ENCODE results near the gene CD8B.
"Not testable (repeated sequence)": the region's sequence is repeated elsewhere in the genome, so short reads cannot be mapped to it uniquely, and the experiment has no call there.

CD8B gene

DNA sequence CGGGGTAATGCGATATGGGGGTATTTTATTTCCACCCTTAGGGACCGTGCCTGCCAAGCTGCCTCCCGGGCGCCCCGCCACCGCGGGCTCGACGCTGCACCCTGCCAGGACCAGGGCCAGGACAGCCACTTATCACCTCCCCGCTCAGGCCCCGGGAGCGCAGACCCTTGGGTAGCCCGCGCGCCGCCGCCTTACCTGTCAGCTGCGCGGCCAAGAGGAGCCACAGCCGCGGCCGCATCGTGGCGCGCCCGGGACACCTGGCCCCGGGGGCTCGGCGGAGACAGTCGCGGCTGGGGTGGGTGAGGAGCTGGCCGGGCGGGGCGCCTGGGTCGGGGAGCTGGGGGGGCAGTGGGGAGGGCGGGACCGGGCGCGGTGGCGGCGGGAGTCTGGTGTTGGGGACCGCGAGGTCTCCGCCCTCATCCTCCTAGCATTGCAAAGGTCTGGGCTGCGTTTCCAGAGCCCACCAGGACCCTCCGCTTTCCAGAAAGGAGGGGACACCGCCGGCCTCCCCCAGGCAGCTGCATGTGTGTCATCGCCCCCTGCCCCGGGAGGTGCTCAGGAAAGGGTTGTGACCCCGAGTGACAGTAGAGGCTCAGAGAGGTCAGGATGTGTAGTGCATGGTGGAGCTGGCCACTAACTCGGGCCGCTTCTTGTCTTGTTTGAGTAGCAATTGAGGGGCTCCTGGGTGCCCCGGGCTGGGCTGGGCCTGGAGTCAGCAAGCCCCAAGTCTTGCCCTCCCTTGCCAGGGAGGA is at the start of gene CD8B:
CD8B (minus strand) TSS at position 259 of the 752 bp plus-strand sequence; CDS start at position 238, 21 bp downstream.
- not testable (repeated sequence) for DNase-seq

DNA sequence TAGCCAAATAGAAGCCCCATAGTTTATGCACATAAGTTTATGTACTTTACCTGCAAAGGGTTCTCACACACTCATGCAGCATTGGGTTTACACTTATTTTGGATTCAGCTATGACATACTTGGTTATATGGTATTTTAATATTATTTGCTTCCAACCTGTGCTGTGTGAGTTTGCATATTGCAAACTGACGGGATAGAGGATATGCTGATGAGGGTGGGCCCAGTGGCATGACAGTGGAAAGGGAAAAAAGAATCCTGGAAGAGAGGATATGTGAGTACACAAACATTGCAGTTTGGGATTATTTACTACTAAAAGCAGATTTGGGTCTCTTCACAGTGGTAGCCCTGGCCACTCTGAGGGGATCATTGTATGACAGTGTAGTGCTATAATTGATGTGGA is 44.2 kb upstream of the CD8B start:
- not testable (repeated sequence) for DNase-seq

DNA sequence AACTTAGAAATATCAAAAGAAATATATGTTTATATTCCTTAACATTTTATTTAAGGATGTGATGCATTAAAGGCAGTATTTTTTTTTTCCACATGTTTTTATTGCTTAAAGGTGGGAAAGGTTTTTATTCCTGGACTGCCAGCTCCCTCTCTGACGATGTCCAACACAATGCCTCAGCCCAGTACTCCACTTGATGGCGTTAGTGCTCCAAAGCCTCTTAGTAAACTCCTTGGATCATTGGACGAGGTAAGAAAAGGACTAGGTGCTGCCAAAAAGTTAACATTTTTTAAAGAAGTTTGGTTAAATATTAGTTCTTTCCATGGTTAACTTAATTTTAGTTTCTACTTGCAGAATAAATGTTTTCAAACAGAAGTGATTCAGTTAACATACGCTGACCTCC is 39.0 kb upstream of the CD8B start:
- DNase-seq = not testable (repeated sequence)

DNA sequence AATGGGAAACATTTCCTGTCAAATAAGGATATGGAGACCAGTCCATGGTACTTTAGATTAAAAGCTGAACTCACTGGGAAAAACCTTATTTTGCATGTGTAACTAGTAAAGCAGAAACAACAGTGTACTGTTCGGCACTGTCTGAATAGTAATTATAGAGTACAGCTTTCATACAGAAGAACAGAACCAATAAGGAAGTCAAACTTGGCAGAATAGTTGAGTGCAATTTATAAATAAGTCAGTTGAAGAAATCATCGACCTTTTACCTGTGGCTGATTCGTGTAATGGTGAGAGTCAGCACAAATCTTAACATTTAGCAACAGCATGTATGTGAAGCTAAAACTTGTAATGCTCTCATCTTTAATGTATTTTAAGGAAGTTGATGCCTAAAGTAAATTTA is 24.3 kb upstream of the CD8B start:
- DNase-seq = not testable (repeated sequence)

DNA sequence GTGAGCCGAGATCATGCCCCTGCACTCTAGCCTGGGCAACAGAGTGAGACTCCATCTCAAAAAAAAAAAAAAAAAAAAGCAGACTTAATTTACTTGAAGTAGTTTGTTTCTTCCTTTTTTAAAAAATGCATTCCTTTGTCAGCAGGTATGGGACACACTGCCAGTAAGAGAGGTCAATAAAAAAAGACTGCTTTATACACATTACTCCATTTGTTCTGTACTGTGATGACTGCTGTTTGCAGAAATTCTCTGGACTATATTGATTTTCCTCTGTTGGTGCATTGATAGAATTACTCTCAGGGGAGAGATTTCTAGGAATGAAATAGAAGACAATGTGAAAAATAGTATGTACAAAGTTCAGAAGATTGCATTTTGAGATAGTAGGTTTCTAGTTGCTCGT is 21.2 kb upstream of the CD8B start:
- not testable (repeated sequence) for DNase-seq

DNA sequence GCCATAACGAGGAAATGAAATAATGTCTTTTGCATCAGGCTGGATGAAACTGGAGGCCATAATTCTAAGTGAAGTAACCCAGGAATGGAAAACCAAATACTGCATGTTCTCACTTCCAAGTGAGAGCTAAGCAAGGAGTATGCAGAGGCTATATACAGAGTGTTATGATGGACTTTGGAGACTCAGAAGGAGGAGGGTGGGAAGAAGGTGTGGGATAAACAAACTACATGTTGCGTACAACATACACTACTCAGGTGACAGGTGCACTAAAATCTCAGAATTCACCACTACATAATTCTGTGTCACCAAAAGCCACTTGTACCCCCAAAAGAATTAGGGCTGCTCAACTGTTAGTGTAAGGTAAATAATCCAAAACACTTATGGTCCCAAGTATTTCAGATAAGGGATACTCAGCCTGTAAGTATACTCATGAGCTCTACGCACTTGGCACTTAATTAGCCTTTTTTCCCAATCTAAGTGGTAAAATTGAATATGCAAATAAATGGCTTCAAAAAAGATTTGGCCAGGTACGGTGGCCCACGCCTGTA is 20.5 kb upstream of the CD8B start:
- not testable (repeated sequence) for DNase-seq

DNA sequence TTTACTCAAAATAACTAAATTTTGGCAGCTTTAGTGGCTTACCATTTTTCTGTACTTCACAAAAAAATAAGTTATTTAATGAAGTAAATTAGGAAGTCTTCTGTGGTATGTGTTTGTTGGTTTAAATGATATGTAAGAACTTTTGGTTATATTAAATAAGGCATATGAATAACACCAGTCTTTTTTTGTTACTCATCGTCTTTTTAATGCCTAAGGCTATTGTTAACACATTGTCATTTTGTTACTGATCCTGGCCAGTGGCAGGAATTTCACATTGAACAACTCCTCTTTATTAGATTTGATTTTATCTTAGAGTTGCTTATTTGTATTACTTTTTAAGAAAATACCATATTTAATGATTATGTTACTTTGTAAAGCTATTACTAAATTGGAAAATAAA is 17.3 kb upstream of the CD8B start:
- DNase-seq = not testable (repeated sequence)

DNA sequence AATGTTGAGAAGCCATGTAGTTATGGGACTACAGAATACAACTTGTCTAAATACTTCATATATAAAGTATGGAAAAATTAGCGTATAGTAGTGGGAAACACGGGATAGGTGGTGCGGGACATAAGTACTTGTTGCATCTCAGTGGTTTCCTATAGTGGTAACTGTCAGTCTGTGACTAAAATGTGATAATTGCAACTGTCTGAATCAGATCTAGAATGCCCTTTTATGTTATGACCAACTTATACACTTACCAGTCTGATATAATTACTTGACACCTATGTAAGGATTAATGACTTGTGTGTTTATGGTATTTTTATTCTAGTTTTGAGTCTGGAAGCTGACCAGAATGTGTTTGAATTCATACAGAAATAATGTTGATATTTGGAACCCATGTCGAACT is 9.3 kb upstream of the CD8B start:
- DNase-seq = not testable (repeated sequence)

DNA sequence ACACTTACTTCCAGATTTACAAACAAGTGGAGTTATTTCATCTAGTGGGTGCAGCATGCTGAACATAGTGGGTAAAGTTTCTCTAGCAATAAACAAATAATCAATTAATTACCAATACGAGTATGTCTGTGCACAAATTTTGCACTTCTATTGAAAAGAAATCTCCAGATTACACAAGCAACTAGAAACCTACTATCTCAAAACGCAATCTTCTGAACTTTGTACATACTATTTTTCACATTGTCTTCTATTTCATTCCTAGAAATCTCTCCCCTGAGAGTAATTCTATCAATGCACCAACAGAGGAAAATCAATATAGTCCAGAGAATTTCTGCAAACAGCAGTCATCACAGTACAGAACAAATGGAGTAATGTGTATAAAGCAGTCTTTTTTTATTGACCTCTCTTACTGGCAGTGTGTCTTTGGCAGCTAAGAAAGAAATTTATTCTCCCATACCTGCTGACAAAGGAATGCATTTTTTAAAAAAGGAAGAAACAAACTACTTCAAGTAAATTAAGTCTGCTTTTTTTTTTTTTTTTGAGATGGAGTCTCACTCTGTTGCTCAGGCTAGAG is 7.3 kb upstream of the CD8B start:
- not testable (repeated sequence) for DNase-seq

DNA sequence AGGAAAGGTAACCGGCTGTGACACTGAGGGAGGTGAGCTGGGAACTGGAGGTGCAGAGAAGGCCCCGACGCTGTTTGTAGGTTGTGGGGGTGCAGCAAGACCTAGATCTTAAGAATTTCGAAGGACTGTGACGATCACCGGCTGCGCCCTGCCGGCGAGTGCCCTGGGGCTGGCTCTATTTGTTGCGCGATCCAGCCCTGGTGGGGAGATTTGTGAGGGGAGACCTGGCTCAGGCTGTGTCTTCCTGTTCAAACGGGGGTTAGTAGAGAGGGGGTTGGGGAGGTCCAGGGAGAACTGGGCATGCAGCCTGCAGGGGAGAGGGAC is 656 bp upstream of the CD8B start:
- DNase-seq = not testable (repeated sequence)

DNA sequence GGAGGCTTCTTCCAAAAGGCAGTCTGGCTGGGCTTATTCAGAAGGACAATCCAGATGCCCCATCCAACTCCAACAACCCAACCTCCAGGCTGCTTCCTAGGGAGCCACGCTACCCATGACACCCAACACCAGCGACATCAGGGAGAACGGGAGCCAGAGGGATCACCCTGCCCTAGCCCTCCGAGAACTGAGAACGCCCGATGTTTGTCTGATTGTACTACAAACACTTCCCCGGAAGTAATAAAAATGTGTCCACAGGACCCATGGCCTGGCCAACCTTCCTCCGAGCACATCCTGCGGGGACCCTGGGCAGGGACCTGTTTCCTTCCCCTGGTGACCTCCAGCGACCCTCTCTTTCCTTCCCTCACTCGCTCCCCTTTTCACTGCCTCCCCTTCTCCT is 511 bp downstream of the CD8B start:
- DNase-seq = not testable (repeated sequence)

DNA sequence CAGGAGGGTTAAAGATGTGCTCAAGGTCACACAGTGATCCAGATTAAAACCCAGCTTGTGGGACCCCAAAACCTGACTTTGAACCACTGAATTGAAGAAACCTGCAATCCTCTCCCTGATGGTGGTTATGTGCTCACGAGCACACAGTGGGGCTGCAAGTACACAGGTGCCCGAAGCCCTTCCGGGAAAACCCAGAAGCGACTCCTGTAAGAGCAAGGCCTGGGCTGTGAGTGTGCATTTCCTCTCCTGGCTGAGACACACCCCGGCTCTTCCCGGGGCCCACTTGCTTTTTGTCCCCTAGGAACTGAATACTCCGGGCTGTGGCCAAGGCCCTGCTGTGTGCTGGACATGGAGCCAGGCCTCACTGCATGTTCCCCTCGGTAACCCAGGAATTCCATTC is 1.1 kb downstream of the CD8B start:
- not testable (repeated sequence) for DNase-seq

DNA sequence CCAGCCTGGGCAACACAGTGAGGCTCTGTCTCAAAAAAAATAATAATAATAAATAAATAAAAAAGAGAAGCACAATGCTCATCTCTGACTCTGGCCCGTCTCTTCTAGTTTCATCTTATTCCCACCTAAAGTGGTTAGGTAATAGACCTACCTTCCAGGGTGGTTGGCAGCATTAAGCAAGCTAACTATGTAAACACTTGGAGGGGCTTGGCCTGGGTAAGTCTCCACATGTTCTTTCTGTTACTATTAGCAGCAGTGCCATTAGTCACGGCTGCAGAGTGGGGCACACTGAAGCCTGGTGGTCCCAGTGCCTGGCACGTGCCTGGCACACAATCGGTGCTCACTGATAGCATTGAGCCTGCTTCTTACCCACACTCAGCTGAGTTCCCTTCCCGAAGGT is 4.0 kb downstream of the CD8B start:
- DNase-seq = not testable (repeated sequence)

DNA sequence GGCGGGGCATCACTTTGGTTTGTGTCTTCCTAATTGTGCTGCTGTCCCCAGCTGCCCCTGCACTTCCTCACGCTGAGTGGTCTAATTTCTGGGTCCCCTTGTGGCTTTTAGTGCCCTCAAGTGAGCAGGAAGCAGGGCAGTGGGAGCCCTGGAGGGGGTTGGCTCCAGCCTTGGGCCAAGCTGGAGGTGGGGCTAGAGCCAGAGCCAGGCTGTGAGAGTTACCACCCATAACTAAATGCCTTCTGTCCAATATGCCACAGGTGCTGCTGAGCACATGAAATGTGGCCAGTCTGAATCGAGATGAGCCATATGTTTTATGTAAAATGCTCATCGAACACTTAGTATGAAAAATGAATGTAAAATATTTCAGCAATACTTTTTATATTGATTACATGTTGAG is 5.2 kb downstream of the CD8B start:
- DNase-seq = not testable (repeated sequence)

DNA sequence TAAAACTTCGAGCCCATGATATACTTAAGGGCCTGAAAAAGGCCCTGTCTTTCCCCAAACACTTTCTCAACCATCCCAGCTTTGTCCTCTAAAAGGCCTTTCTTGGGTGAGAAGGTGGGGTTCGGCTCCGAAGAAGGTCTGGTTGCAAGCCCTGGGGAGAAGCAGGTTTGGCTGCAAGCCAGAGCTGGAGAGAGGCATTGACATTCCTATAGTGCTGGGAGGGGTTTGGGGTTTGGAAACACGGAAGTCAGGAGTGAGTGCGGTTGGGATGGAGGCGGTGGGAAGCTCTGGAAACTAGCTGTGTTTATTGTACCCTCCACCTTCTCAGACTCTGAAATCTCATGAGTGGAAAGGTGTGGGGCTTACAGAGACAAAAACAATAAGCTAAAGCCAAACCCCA is 5.7 kb downstream of the CD8B start:
- not testable (repeated sequence) for DNase-seq

DNA sequence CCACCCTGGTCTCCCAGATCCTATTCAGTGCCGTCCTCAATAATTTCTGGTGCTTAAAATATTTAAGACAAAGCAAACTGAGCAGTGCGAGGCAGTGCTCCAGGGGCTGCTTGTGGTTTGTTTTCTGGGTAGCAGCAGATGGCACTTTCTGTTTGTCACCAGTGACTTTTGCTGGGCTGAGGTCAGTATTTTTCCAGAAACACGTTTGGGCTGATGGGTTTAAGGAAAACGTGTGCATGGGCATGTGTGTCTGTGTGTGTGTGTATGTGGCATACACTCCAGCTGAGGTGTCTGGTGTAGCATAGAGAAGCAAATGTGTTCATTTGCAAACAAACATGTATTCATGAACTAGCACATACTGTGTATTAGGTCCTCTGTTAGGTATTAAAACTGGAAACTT is 10.1 kb downstream of the CD8B start:
- DNase-seq = not testable (repeated sequence)

DNA sequence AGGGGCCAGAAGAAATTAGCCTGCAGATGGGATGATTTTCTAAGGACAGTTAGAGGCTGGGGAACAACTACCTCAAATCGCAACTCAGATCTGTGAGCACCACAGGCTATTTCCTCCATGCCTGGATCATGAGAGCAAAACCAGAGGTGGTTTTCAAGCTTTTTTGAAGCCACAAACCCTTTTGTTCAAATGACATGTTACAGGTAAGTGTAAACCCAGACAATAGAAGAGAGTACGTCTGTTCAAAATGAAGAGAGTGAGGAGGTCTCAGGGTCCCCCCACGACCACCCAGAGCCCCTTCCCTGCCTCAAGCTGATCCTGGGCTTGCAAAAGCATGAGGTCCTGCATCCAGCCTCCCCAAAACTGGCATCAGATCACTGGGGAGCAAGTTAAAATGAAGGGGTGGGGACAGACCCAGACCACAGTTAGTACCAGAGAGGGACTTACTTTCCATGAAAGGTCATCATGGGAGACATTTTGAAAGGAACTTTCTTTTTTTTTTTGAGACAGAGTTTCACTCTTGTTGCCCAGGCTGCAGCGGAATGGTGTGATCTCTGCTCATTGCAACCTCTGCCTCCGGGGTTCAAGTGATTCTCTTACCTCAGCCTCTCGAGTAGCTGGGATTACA is 19.0 kb downstream of the CD8B start:
- DNase-seq = not testable (repeated sequence)

DNA sequence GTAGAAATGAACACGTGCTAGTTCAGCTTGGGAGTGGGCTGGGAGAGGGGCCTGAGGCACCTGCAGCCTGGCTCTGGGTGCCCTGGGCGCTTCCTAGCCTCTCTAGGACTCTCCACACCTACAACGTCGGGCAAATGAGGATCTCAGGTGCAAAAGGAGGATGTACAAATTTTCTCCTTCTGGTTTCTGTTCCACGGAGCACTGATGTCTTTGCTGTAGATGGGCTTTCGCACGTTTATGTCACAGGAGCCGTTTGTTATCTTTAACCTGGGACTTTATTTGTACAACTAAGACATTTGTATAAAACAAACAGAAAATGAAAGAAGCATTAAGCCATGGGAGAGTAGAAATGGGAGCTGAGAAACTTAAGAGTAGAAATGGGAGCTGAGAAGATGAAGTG is 20.4 kb downstream of the CD8B start:
- DNase-seq = not testable (repeated sequence)

DNA sequence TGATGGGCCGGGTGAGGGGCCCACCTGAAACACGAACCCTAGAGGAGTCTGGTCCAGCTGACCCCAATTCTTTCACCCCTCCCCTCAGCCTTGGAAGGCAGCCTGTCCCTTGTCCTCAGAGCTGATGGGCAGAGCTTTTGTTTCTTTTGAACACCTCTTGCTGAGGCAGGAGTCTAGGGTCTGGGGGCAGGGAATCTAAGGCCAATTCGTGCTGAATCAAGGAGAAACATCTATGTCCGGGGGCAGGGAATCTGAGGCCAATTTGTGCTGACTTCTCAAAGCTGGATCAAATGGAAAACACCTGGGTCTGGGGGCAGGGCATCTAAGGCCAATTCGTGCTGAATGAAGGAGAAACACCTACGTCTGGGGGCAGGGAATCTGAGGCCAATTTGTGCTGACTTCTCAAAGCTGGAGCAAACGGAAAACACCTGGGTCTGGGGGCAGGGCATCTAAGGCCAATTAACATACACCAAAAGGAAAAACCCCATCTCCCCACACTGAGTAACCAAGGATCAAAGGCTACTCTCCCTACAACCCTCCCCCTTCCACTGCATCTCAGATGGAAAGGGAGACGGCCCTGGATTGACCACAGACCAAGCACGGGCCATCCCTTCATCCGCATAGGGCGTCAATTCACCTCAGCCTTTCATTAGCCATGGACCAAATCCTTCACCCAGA is 21.7 kb downstream of the CD8B start:
- DNase-seq = not testable (repeated sequence)

DNA sequence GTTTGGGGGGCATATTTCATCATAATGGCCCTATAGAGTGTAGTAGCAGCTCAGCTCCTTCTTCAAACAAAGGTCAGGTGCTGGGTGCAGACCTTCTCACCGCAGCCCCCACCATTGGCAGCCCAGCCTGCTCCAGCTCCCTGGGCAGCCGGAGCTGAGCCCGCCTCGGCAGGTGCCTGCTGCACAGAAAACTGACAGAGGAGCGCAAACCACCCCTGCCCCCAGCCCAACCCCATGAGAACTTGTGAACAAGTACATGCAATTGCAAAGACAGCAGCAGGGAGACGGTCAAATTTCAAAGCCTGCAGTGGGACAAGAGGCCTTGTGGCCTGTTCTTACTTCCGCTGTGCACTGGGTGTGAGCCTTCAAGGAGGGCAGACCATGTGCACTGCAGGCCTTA is 22.2 kb downstream of the CD8B start:
- DNase-seq = not testable (repeated sequence)

DNA sequence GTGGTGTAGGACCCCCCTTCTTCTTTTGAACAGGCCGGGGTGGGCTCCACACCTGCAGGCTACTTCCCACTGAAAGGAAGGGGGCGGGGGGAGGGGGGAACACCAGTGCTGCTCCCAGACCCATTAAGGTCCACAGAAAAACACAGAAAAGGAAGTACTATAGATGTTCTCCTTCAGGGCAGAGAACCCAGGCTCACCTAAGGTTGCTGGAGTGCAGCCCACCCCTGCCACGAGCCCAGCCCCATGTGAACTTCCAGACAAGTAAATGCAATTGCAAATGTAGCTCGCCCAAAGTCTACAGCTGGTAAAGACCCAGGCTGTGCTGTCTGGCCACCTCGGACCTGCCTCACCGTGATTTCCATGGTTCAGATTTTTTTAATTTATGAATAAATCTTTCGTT is 24.0 kb downstream of the CD8B start:
- not testable (repeated sequence) for DNase-seq

DNA sequence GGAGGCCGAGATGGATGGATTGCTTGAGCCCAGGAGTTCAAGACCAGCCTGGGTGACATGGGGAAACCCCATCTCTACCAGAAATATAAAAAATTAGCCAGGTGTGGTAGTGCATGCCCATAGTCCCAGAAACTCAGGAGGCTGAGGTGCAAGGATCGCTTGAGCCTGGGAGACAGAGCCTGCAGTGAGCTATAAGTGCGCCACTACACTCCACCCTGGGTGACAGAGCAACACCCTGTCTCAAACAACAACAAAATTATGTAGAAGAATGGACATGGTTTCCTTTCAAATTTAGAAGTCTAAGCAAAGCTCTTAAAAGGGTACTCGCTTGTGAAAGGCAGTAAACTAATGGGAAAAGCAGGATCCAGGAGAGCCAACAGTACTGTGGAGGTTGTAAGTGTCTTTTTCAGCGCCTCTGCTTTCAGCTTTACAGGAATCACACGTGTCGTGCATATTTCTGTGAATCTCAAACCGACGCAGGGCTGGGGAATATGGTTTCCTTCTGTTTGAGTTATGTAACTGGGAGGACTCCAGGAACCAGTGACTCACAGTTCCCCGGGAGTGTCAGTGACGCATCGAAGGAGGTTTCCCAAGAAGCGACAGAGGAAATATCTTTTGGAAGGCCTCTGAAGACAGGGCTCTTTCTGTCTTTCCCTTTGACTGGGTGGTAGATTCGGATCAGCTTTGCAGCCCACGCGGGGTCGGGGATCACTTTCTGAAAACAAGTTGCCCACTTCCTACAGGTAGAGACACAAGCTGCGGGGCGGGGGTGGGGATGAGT is 24.6 kb downstream of the CD8B start:
- not testable (repeated sequence) for DNase-seq

DNA sequence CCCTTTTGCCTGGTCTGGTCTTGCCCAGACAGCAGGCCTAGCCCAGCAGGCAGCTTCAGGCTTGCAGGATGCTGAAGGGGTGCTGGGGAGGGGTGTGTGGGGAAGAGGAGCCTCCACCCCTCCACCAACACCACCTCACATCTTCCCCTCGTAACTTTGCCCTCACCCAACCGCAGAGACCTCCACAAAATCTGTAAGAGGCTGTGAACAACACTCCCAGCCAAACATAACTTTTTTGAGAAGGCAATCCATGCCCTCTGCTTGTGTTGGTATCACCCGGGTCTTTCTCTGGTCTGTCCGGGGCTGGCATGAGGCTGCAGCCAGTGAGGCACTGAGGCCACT is 26.2 kb downstream of the CD8B start:
- DNase-seq = not testable (repeated sequence)

All from NCI-H1105 (cell line).